GM21723 (cell line): Measurements from ENCODE around the gene TBC1D9B.
"Not testable (repeated sequence)": the region's sequence is repeated elsewhere in the genome, so short reads cannot be mapped to it uniquely, and the experiment has no call there.

Source experiments
- ATAC-seq: cut with Tn5 transposase; IDR thresholded peaks from one replicate; pipeline ENCODE4 v1.9.1; 2021; ENCODE audit warnings: mild to moderate bottlenecking, moderate library complexity; ENCODE audit not compliant: unreplicated experiment

TBC1D9B gene

GRCh38 chr5:179840321-179840720 is 67.4 kb downstream of the TBC1D9B start:
- no peak for ATAC-seq

- ATAC-seq: no peak
These were observed 68.1 kb downstream of the TBC1D9B start for GRCh38 chr5:179839328-179840256.

GRCh38 chr5:179837076-179838011 is 70.4 kb downstream of the TBC1D9B start:
- ATAC-seq: no peak

GRCh38 chr5:179836225-179837019 is 71.3 kb downstream of the TBC1D9B start:
- ATAC-seq: no peak

- ATAC-seq: not testable (repeated sequence)
These were observed 72.8 kb downstream of the TBC1D9B start for GRCh38 chr5:179834871-179835270.

GRCh38 chr5:179834120-179834519 is 73.6 kb downstream of the TBC1D9B start:
- ATAC-seq: no peak

GRCh38 chr5:179833709-179834070 is 74.0 kb downstream of the TBC1D9B start:
- ATAC-seq: no peak

GRCh38 chr5:179833056-179833708 is 74.5 kb downstream of the TBC1D9B start:
- no peak for ATAC-seq

GRCh38 chr5:179832039-179832745 is 75.5 kb downstream of the TBC1D9B start:
- ATAC-seq: no peak

GRCh38 chr5:179830818-179831468 is 76.8 kb downstream of the TBC1D9B start:
- no peak for ATAC-seq

GRCh38 chr5:179829732-179830435 is 77.8 kb downstream of the TBC1D9B start:
- ATAC-seq: no peak

- no peak for ATAC-seq
These were observed 78.8 kb downstream of the TBC1D9B start for GRCh38 chr5:179828756-179829421.

GRCh38 chr5:179827680-179828079 is 80.0 kb downstream of the TBC1D9B start:
- no peak for ATAC-seq

GRCh38 chr5:179825655-179826182 is 82.0 kb downstream of the TBC1D9B start:
- no peak for ATAC-seq

- ATAC-seq: no peak
These were observed 83.0 kb downstream of the TBC1D9B start for GRCh38 chr5:179824745-179825112.

- ATAC-seq: no peak
These were observed 83.6 kb downstream of the TBC1D9B start for GRCh38 chr5:179823937-179824744.

GRCh38 chr5:179822444-179822990 is 85.2 kb downstream of the TBC1D9B start:
- ATAC-seq: no peak
